ENCODE results near the gene TOR1A.

TOR1A gene

DNA sequence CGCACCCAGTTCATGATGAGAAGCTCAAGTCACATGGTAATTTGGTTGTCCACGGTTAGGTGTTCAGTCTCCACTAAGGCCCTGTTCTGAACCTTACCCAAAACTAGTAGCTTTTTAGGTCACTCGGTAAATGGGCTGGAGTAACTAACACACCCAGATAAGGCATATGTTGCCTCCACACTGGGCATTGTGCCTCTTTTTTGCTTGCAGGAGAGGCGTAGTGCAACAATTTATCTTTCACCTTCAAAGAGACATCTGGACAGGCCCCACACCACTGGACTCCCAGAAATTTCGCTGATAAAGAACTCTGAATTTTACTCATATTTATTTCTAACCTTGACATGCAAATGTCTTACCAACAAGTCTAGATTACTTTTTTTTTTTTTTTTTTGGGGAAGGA, 54.3 kb downstream of the TOR1A start:
- in situ Hi-C loops (cut with MboI; ENCODE audit: low pct_unique_long_range_greater_than_20kb, low sequenced_read_pairs), result no loop called here
- DNase-seq, result no peak

DNA sequence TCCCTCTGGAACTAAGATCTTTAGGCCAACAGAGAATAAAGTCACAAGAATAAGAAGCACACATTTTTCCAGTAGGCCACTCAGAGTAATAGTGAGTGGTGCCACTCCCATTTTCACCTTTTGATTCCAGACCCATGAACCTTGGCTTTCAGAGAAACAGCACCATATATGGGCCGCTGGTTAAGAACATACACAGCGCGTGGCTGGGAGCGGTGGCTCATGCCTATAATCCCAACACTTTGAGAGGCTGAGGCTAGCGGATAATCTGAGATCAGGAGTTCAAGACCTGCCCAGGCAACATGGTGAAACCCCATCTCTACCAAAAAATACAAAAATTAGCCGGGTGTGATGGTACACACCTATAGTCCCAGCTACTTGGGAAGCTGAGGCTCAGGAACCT, 55.5 kb downstream of the TOR1A start:
- in situ Hi-C loops (cut with MboI; ENCODE audit: low pct_unique_long_range_greater_than_20kb, low sequenced_read_pairs), result no loop called here
- DNase-seq, result no peak

DNA sequence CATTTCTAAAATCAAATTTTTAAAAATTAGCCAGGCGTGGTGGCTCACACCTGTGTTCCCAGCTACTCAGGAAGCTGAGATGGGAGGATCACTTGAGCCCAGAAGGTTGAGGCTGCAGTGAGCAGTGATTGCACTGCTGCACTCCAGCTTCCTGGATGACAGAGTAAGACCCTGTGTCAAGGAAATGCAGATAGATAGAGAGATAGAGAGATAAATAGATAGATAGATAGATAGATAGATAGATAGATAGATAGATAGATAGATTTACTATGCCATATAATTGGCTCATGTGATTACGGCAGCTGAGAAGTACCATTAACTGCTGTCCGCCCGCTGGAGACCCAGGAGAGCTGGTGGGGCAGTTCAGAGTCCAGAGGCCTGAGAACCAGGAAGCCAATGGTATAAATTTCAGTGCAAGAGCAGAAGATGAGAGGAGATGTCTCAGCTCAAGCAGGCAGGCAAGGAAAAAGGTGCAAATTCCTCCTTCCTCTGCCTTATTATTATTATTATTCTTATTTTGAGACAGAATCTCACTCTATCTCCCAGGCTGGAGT, 58.1 kb downstream of the TOR1A start:
- DNase-seq, result no peak
- in situ Hi-C loops (cut with MboI; ENCODE audit: low pct_unique_long_range_greater_than_20kb, low sequenced_read_pairs), result no loop called here

DNA sequence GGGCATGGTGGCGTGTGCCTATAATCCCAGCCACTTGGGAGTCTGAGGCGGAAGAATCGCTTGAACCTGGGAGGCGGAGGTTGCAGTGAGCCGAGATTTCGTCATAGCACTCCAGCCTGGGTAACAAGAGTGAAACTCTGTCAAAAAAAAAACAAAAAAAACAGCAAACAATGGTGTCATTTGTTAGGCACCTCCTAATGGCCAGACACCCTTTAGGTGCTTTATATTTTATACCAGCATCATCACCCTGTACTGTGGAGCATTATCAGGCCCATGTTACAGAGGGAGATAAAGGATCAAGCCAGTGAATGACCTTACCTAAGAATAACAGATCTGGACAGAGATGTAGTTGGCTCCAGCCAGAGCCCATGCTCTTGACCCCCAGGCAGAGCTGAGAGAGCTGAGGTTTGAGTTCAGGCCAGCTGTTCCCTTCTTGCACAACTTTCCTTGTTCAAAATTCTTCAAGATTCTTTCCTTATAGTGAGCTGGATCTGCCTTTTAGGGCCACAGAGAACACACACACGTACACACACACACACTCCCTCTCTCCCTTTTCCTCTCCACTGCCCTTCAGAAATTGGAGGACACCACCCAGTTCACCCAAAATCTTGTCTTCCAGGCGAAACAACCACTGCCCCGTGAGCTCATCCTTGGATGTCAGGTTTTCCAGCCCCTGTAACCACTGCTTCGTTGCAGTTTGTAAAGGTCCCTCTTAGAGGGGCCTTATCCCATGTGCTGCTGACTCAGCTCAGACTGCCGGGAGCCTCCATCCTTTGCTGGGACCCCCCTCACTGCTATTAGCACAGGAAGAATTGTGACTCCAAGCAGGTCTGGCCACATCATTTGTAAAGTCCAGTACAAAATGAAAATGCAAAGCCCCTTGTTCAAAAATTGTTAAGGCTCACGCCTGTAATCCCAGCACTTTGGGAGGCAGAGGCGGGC, 60.7 kb downstream of the TOR1A start:
- no peak for DNase-seq
- in situ Hi-C loops (cut with MboI; ENCODE audit: low pct_unique_long_range_greater_than_20kb, low sequenced_read_pairs), result no loop called here

Measured in KBM-7 (cell line).